Heart left ventricle (tissue), 13 donors: ENCODE measurements around the gene ZFP64.

Source experiments
- POLR2A ChIP-seq, 2 donors: fragments of 450-650 bp; IDR thresholded peaks; one replicate each; pipeline ENCODE4 v1.6.1; 2017; ENCODE audit warnings: antibody characterized with exemption in 2 of 2, mild to moderate bottlenecking in 2 of 2, moderate library complexity in 2 of 2
- TF ChIP-seq, protein P1 (sequence below), 12 donors: fragments of 200-600 bp; sonication (generic) in 4 of 12; IDR thresholded peaks; one replicate each; pipeline versions ENCODE4 v1.5.0 to v1.8.0; 2018 to 2022; ENCODE audit warnings: antibody characterized with exemption in 12 of 12, mild to moderate bottlenecking in 5 of 12
- donor health status: ischemic (EF 13 %, LVEDD 7.1; RV severe dilation, severe dysfunction).
- donor health status: DM: no; HTN: yes; CAD: no.
- donor health status: DM: no; HTN: no; CAD: no.
- donor health status: ischemic (EF 25% LVEDD 6.9; RV normal size, moderate dysfunction).
- donor health status: ischemic (EF 25% LVEDD 5.7; RV mildly dilated, moderate dysfunction).
- donor health status: ischemic (EF 35%, LVEDD 5.7; RV mildly dilated, moderate dysfunction).
- donor health status: nonischemic (EF 11% LVEDD 7.7; RV severe dilation, severe dysfunction).
- donor health status: DM: yes; HTN: yes; CAD: no.
- donor health status: PGD.
- donor health status: ischemic (EF 29% LVEDD 5.4; RV normal size, mild dysfunction).
- donor health status: nonischemic (EF 23%, LVEDD 6.1; RV moderate dilation, normal function).

DNA sequence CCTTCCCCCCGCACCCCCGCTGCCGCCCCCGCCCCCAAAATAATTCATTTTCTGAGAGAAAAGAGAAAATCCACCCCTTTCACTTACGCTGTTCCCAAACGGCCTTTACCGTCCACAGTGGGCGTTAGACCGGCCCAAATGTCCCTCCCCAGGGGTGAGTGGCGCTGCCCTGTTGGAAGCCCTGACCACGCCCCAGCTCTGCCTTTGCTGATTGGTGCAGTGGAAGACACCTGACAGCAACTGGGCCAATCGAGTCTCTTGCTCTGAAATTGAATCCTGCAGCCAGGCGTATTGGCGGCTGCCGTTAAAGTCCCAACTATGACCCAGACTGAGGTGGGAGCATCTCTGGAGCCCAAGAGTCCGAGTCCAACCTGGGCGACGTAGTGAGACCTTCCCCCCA, 15.7 kb downstream of the ZFP64 start:
- TF ChIP-seq, protein P1, sequence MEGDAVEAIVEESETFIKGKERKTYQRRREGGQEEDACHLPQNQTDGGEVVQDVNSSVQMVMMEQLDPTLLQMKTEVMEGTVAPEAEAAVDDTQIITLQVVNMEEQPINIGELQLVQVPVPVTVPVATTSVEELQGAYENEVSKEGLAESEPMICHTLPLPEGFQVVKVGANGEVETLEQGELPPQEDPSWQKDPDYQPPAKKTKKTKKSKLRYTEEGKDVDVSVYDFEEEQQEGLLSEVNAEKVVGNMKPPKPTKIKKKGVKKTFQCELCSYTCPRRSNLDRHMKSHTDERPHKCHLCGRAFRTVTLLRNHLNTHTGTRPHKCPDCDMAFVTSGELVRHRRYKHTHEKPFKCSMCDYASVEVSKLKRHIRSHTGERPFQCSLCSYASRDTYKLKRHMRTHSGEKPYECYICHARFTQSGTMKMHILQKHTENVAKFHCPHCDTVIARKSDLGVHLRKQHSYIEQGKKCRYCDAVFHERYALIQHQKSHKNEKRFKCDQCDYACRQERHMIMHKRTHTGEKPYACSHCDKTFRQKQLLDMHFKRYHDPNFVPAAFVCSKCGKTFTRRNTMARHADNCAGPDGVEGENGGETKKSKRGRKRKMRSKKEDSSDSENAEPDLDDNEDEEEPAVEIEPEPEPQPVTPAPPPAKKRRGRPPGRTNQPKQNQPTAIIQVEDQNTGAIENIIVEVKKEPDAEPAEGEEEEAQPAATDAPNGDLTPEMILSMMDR (IDR thresholded peaks at IDR 0.05) = no peak
- TF ChIP-seq POLR2A (IDR thresholded peaks at IDR 0.05) = no peak
